Measurements from ENCODE around the gene PTPN7.

Gene PTPN7

DNA sequence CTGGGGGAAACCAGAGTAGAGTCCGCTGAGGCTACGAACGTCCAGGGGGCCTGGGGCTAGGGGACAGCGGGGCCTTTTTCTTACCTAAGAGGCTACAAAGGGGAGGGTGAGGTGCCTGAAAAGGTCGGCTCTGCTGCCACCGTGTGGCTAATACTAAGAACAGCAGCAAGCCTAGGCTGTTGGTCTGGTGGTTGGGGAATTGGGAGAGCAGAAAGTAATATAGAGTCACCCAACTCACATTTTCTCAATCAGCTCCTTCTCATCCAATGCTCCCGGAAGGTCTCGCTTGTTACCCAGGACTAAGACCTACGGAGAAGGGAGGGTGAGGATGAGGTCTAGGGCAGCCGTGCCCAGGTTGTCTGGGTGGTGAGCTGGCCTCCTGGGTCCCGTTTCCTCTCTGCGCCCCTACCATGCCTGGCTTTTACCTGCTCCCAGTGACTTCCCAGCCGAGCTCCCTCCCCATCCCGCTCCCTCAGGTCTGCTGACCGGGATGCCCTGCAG is 25.1 kb downstream of the PTPN7 start:
- no peaks in the 10 kb centered on the region for H3K9me3 ChIP-seq (ENCODE audit: control extremely low read depth in 1 of 5, control insufficient read depth in 4 of 5, insufficient read depth in 2 of 5, low read depth in 1 of 5, low read length in 4 of 5)
- WGBS (ENCODE audit: insufficient coverage) = 63% methylated on average over 11 of the region's 15 CpGs
- H3K27ac ChIP-seq (ENCODE audit: insufficient read depth in 1 of 2, low read depth in 1 of 2, low read length in 2 of 2, poor library complexity in 1 of 2, severe bottlenecking in 2 of 2) = no peak overlapping the region
- ChIA-PET POLR2A (interaction anchor here (1.7 kb wide), 1 partner anchor 9 kb away, joined by 11 read pairs; the partner anchor contains the start of gene ARL8A), CTCF (interaction anchor here (0.7 to 3.9 kb wide), 23 partner anchors 8 to 139 kb away, joined by 3 to 31 read pairs (median 5); partner anchors contain the start of genes ARL8A, ELF3, GPR37L1 and PTPN7)
- peak; percentile 51 to 76 (median 67) for DNase-seq
- peaks cover 7 to 60% (median 44%) of the 10 kb centered on the region in 4 experiments for H3K36me3 ChIP-seq (ENCODE audit: control insufficient read depth in 4 of 4, insufficient read depth in 4 of 4, low read length in 3 of 4)
- H3K4me1 ChIP-seq (ENCODE audit: control extremely low read depth in 1 of 4, control insufficient read depth in 4 of 4, insufficient read depth in 4 of 4, low read length in 3 of 4) = peaks cover 0 to 3% (median under 1%) of the 10 kb centered on the region in 4 experiments
- no peaks in the 10 kb centered on the region for H3K27me3 ChIP-seq (replicated peaks in 2 of 5; ENCODE audit: control insufficient read depth in 4 of 5, insufficient read depth in 5 of 5, low read length in 4 of 5)
- H3K4me3 ChIP-seq (ENCODE audit: control insufficient read depth in 1 of 7, extremely low read depth in 1 of 7, insufficient read depth in 4 of 7, low read depth in 2 of 7, low read length in 6 of 7) = no peak overlapping the region

DNA sequence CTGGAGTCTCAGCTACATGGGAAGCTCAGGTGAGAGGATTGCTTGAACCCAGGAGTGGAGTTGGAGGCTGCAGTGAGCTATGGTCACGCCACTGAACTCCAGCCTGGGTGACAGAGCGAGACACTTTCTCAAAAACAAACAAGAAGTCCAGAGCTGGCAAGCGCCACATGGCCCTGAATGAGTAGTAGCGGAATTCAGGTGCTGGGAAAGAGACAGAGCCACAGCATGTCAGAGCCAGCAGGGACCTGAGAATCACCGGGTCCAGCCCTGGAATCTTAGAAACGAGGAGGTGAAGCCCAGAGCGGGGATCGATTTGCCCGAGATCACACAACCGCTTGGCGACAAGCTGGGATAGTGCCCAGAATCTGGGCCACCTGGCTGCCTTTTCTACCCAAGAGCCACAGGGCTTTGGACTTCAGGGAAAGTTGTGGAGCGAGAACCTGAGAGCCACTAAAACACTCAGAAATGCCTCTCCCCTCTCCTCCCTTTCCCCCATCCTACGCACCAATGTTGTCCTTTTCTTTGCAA is 25.7 kb downstream of the PTPN7 start:
- 97% methylated on average over 11 of the region's 13 CpGs for WGBS (ENCODE audit: insufficient coverage)
- ChIA-PET POLR2A (interaction anchor here (1.7 kb wide), 1 partner anchor 9 kb away, joined by 11 read pairs; the partner anchor contains the start of gene ARL8A), CTCF (interaction anchor here (0.7 to 3.9 kb wide), 18 partner anchors 8 to 239 kb away, joined by 3 to 31 read pairs (median 6); partner anchors contain the start of genes ARL8A, ELF3, GPR37L1 and PTPN7)
- Histone ChIP-seq H3K27me3 (replicated peaks in 2 of 5; ENCODE audit: control insufficient read depth in 4 of 5, insufficient read depth in 5 of 5, low read length in 4 of 5) (no peaks in the 10 kb centered on the region), H3K4me3 (ENCODE audit: control insufficient read depth in 1 of 7, extremely low read depth in 1 of 7, insufficient read depth in 4 of 7, low read depth in 2 of 7, low read length in 6 of 7) (no peak overlapping the region), H3K9me3 (ENCODE audit: control extremely low read depth in 1 of 5, control insufficient read depth in 4 of 5, insufficient read depth in 2 of 5, low read depth in 1 of 5, low read length in 4 of 5) (no peaks in the 10 kb centered on the region), H3K27ac (ENCODE audit: insufficient read depth in 1 of 2, low read depth in 1 of 2, low read length in 2 of 2, poor library complexity in 1 of 2, severe bottlenecking in 2 of 2) (no peak overlapping the region), H3K4me1 (ENCODE audit: control extremely low read depth in 1 of 4, control insufficient read depth in 4 of 4, insufficient read depth in 4 of 4, low read length in 3 of 4) (peaks cover 0 to 4% (median under 1%) of the 10 kb centered on the region in 4 experiments), H3K36me3 (ENCODE audit: control insufficient read depth in 4 of 4, insufficient read depth in 4 of 4, low read length in 3 of 4) (peaks cover 7 to 59% (median 44%) of the 10 kb centered on the region in 4 experiments)
- DNase-seq = no peak

DNA sequence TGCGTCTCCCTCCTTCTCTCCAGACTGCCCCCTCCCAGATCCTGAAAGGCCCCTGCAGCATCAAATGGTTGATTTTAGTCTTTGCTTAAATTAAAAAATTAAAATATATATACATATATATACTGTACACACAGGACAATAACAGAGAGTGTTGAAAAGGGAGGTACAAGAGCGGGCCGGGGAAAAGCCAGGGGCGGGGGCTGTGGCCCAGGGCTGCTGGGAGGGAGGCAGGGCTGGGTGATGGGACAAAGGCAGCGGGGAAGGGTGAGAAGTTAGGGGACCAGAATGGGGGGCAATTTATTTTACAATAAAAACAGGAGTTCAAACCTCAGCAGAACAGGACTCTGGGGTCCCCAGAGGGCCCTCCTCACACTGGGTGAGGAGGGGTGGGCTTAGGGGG is 26.4 kb downstream of the PTPN7 start:
- Histone ChIP-seq H3K27me3 (replicated peaks in 2 of 5; ENCODE audit: control insufficient read depth in 4 of 5, insufficient read depth in 5 of 5, low read length in 4 of 5) (no peaks in the 10 kb centered on the region), H3K4me1 (ENCODE audit: control extremely low read depth in 1 of 4, control insufficient read depth in 4 of 4, insufficient read depth in 4 of 4, low read length in 3 of 4) (peaks cover 0 to 4% (median under 1%) of the 10 kb centered on the region in 4 experiments), H3K4me3 (ENCODE audit: control insufficient read depth in 1 of 7, extremely low read depth in 1 of 7, insufficient read depth in 4 of 7, low read depth in 2 of 7, low read length in 6 of 7) (no peak overlapping the region), H3K9me3 (ENCODE audit: control extremely low read depth in 1 of 5, control insufficient read depth in 4 of 5, insufficient read depth in 2 of 5, low read depth in 1 of 5, low read length in 4 of 5) (no peaks in the 10 kb centered on the region), H3K27ac (ENCODE audit: insufficient read depth in 1 of 2, low read depth in 1 of 2, low read length in 2 of 2, poor library complexity in 1 of 2, severe bottlenecking in 2 of 2) (no peak overlapping the region), H3K36me3 (ENCODE audit: control insufficient read depth in 4 of 4, insufficient read depth in 4 of 4, low read length in 3 of 4) (peaks cover 7 to 59% (median 44%) of the 10 kb centered on the region in 4 experiments)
- no peak for DNase-seq
- ChIA-PET POLR2A (interaction anchor here (1.7 kb wide), 1 partner anchor 10 kb away, joined by 11 read pairs; the partner anchor contains the start of gene ARL8A), CTCF (interaction anchor here (0.7 to 3.9 kb wide), 12 partner anchors 10 to 238 kb away, joined by 3 to 31 read pairs (median 12); partner anchors contain the start of genes ARL8A, ELF3 and GPR37L1)
- 100% methylated on average over 5 of the region's 5 CpGs for WGBS (ENCODE audit: insufficient coverage)

DNA sequence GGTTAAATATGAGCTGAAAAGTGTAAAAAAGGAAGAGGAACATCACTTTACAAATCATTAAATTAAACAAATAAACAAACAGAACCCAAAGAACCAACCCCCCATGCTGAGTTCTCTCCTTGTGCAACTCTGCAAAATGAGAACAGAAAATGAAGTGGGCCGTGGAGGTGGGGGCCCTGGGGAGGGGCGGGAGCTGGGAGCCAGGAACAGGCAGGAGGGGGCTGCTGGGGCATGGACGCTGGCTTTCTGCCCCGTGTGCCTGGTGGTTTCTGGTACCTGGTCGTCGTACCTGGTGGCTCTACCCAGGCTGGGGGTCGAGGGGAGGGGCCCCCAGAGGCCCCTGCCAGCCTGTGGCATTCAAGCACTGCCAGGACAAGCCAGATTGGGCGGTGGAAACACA is 26.9 kb downstream of the PTPN7 start:
- Histone ChIP-seq H3K9me3 (ENCODE audit: control extremely low read depth in 1 of 5, control insufficient read depth in 4 of 5, insufficient read depth in 2 of 5, low read depth in 1 of 5, low read length in 4 of 5) (no peaks in the 10 kb centered on the region), H3K27me3 (replicated peaks in 2 of 5; ENCODE audit: control insufficient read depth in 4 of 5, insufficient read depth in 5 of 5, low read length in 4 of 5) (no peaks in the 10 kb centered on the region), H3K4me1 (ENCODE audit: control extremely low read depth in 1 of 4, control insufficient read depth in 4 of 4, insufficient read depth in 4 of 4, low read length in 3 of 4) (peaks cover 0 to 4% (median under 1%) of the 10 kb centered on the region in 4 experiments), H3K36me3 (ENCODE audit: control insufficient read depth in 4 of 4, insufficient read depth in 4 of 4, low read length in 3 of 4) (peaks cover 7 to 54% (median 43%) of the 10 kb centered on the region in 4 experiments), H3K4me3 (ENCODE audit: control insufficient read depth in 1 of 7, extremely low read depth in 1 of 7, insufficient read depth in 4 of 7, low read depth in 2 of 7, low read length in 6 of 7) (no peak overlapping the region), H3K27ac (ENCODE audit: insufficient read depth in 1 of 2, low read depth in 1 of 2, low read length in 2 of 2, poor library complexity in 1 of 2, severe bottlenecking in 2 of 2) (no peak overlapping the region)
- DNase-seq = no peak
- 91% methylated on average over 6 of the region's 8 CpGs for WGBS (ENCODE audit: insufficient coverage)
- CTCF ChIA-PET = interaction anchor here (0.7 to 3.9 kb wide), 6 partner anchors 10 to 216 kb away, joined by 3 to 31 read pairs (median 4); partner anchors contain the start of gene ARL8A
- POLR2A ChIA-PET = no interaction called here

DNA sequence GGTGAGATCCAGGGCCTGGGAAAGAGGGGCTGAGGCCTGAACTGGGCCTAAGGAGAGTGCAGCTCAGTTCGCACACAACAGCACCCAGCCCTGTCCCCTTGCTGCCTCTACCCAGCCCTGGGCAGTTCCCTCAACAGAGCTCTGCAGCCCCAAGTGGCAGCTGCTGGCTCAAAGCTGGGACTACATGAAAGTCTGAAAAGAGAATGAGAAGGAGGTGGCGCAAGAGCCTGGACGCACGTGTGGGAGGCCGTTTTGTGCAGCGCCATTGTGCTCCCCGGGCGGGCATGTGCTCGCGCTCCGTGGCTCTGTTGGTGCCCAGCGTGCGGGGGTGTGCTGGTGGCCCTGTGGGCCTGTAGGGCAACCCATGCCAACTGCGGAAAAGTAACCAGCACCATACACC is 27.4 kb downstream of the PTPN7 start:
- H3K27ac ChIP-seq (ENCODE audit: insufficient read depth in 1 of 2, low read depth in 1 of 2, low read length in 2 of 2, poor library complexity in 1 of 2, severe bottlenecking in 2 of 2) = no peak overlapping the region
- CTCF ChIA-PET = interaction anchor here (0.7 to 3.9 kb wide), 6 partner anchors 11 to 217 kb away, joined by 3 to 31 read pairs (median 4); partner anchors contain the start of gene ARL8A
- POLR2A ChIA-PET = no interaction called here
- H3K4me1 ChIP-seq (ENCODE audit: control extremely low read depth in 1 of 4, control insufficient read depth in 4 of 4, insufficient read depth in 4 of 4, low read length in 3 of 4) = peaks cover 0 to 4% (median under 1%) of the 10 kb centered on the region in 4 experiments
- no peaks in the 10 kb centered on the region for H3K27me3 ChIP-seq (replicated peaks in 2 of 5; ENCODE audit: control insufficient read depth in 4 of 5, insufficient read depth in 5 of 5, low read length in 4 of 5)
- DNase-seq = no peak
- no peak overlapping the region for H3K4me3 ChIP-seq (ENCODE audit: control insufficient read depth in 1 of 7, extremely low read depth in 1 of 7, insufficient read depth in 4 of 7, low read depth in 2 of 7, low read length in 6 of 7)
- H3K9me3 ChIP-seq (ENCODE audit: control extremely low read depth in 1 of 5, control insufficient read depth in 4 of 5, insufficient read depth in 2 of 5, low read depth in 1 of 5, low read length in 4 of 5) = no peaks in the 10 kb centered on the region
- 92% methylated on average over 2 of the region's 14 CpGs for WGBS (ENCODE audit: insufficient coverage)
- peaks cover 7 to 50% (median 38%) of the 10 kb centered on the region in 4 experiments for H3K36me3 ChIP-seq (ENCODE audit: control insufficient read depth in 4 of 4, insufficient read depth in 4 of 4, low read length in 3 of 4)

DNA sequence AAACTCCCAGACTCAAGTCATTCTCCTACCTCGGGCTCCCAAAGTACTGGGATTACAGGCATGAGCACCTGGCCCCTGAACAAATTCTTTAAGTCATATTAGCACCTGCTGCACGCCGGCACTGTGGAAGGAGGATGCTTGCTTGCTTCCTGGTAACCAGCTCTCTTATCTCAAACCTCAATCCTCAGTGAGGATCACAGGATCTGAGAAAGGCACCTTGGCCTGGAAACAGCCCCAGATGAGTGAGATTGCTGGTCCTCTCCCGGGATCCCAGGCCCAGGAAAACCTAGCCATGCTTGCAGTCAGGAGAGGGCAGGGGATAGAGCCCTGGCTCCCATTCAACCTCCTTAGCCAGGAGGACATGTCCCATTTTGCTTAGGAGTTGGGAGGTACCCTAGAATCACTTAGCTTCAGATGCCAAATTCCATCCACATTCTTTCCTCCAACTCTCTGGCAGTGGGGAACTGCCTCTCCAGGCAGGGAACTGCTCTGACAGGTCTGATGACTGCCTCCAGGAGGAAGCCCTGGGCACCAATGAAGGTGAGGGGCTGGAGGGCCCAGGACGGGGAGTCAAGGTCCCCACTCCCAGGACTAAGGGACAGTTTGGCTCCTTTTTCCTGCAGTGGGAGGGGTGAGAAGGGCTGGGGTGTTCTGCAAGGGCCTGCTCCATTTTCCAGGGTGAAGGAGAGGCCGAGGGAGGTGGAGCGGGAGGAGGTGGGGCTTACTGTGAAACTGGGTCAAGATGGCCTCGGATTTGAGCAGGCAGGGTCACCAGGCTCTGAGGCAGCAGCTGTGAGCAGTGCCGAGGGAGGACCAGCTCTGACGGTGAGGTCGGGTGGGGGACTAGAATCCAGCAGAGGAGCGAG is 28.2 kb downstream of the PTPN7 start:
- 94% methylated on average over 12 of the region's 12 CpGs for WGBS (ENCODE audit: insufficient coverage)
- Histone ChIP-seq H3K27ac (ENCODE audit: insufficient read depth in 1 of 2, low read depth in 1 of 2, low read length in 2 of 2, poor library complexity in 1 of 2, severe bottlenecking in 2 of 2) (no peak overlapping the region), H3K27me3 (replicated peaks in 2 of 5; ENCODE audit: control insufficient read depth in 4 of 5, insufficient read depth in 5 of 5, low read length in 4 of 5) (no peaks in the 10 kb centered on the region)

More for the DNA sequence above, 28.2 kb downstream of the PTPN7 start:
- Histone ChIP-seq H3K4me1 (ENCODE audit: control extremely low read depth in 1 of 4, control insufficient read depth in 4 of 4, insufficient read depth in 4 of 4, low read length in 3 of 4) (peaks cover 0 to 4% (median under 1%) of the 10 kb centered on the region in 4 experiments), H3K36me3 (ENCODE audit: control insufficient read depth in 4 of 4, insufficient read depth in 4 of 4, low read length in 3 of 4) (peaks cover 5 to 44% (median 32%) of the 10 kb centered on the region in 4 experiments), H3K4me3 (ENCODE audit: control insufficient read depth in 1 of 7, extremely low read depth in 1 of 7, insufficient read depth in 4 of 7, low read depth in 2 of 7, low read length in 6 of 7) (no peak overlapping the region), H3K9me3 (ENCODE audit: control extremely low read depth in 1 of 5, control insufficient read depth in 4 of 5, insufficient read depth in 2 of 5, low read depth in 1 of 5, low read length in 4 of 5) (no peaks in the 10 kb centered on the region)
- ChIA-PET POLR2A (no interaction called here), CTCF (interaction anchor here (0.6 to 3.9 kb wide), 6 partner anchors 10 to 131 kb away, joined by 3 to 31 read pairs (median 4); partner anchors contain the start of gene ARL8A)
- DNase-seq = no peak

Measured in common myeloid progenitor, CD34-positive (primary cell).